ENCODE data around the gene DNAAF3. TPM values are rescaled to one million over a fixed set of nuclear protein-coding genes. Genes with fewer than 3 reads are reported as not detected.

DNAAF3 gene
- total RNA-seq: 1.2 and 1.5 TPM in 2 replicates

GRCh38 chr19:55166530-55167268 is at the start of gene DNAAF3:
Gene DNAAF3, minus strand, starts transcription at chr19:55166613. Its CDS starts 200 bp downstream, at chr19:55166413.

GRCh38 chr19:55208880-55209692 is 42.7 kb upstream of the DNAAF3 start, which contains the start of gene PTPRH:
Gene PTPRH, minus strand, starts transcription at chr19:55209501. Its CDS starts 68 bp downstream, at chr19:55209433.

GRCh38 chr19:55179606-55180484 is 13.4 kb upstream of the DNAAF3 start, which contains the start of gene SYT5:
Gene SYT5, minus strand, starts transcription at chr19:55180289. Its CDS starts 1,248 bp downstream, at chr19:55179041.

GRCh38 chr19:55157064-55157908 is 9.1 kb downstream of the DNAAF3 start, which contains the start of gene TNNI3:
Gene TNNI3, minus strand, starts transcription at chr19:55157732. Its CDS starts 143 bp downstream, at chr19:55157589.

GRCh38 chr19:55149078-55150003 is 17.1 kb downstream of the DNAAF3 start, which contains the start of gene TNNT1:
Gene TNNT1, minus strand, starts transcription at chr19:55149206. Its CDS starts 2,049 bp downstream, at chr19:55147157.

GRCh38 chr19:55116859-55117662 is 49.4 kb downstream of the DNAAF3 start, which contains the start of gene PPP1R12C:
Gene PPP1R12C, minus strand, starts transcription at chr19:55117637. Its CDS starts 94 bp downstream, at chr19:55117543.

Other genes starting within 250 kb of the DNAAF3 start
- not detected in 2 replicates for gene NLRP7, start 219.1 kb downstream of the DNAAF3 start, total RNA-seq
- 14.3 and 23.1 TPM in 2 replicates for gene NLRP2, start 200.2 kb downstream of the DNAAF3 start, total RNA-seq
- gene GP6, start 128.3 kb downstream of the DNAAF3 start, total RNA-seq: not detected in 2 replicates
- gene RDH13, start 103.5 kb downstream of the DNAAF3 start, total RNA-seq: 21.7 and 37.1 TPM in 2 replicates
- 92.1 and 125 TPM in 2 replicates for gene EPS8L1, start 90.7 kb downstream of the DNAAF3 start, total RNA-seq
- 18.1 and 26.5 TPM in 2 replicates for gene PPP1R12C, start 49.0 kb downstream of the DNAAF3 start, total RNA-seq
- gene TNNT1, start 17.4 kb downstream of the DNAAF3 start, total RNA-seq: 79.9 and 106 TPM in 2 replicates
- gene TNNI3, start 8.9 kb downstream of the DNAAF3 start, total RNA-seq: 0.72 and 2.1 TPM in 2 replicates
- 0.72 and 1.3 TPM in 2 replicates for gene SYT5, start 13.7 kb upstream of the DNAAF3 start, total RNA-seq
- 1.7 and 3.0 TPM in 2 replicates for gene PTPRH, start 42.9 kb upstream of the DNAAF3 start, total RNA-seq
- 0.21 and 0.24 TPM in 2 replicates for gene TMEM86B, start 62.1 kb upstream of the DNAAF3 start, total RNA-seq
- gene PPP6R1, start 92.4 kb upstream of the DNAAF3 start, total RNA-seq: 17.9 and 22.7 TPM in 2 replicates
- 37.1 and 43.1 TPM in 2 replicates for gene HSPBP1, start 113.5 kb upstream of the DNAAF3 start, total RNA-seq
- gene BRSK1, start 117.4 kb upstream of the DNAAF3 start, total RNA-seq: 0.21 and 0.48 TPM in 2 replicates
- not detected in 2 replicates for gene TMEM150B, start 158.7 kb upstream of the DNAAF3 start, total RNA-seq
- gene KMT5C, start 173.3 kb upstream of the DNAAF3 start, total RNA-seq: 6.4 and 10.6 TPM in 2 replicates
- gene COX6B2, start 188.1 kb upstream of the DNAAF3 start, total RNA-seq: 0.64 TPM in 1 of 2 replicates, not detected in the other
- not detected in 2 replicates for gene GARIN5B, start 196.6 kb upstream of the DNAAF3 start, total RNA-seq
- gene IL11, start 203.8 kb upstream of the DNAAF3 start, total RNA-seq: 1.7 and 15.9 TPM in 2 replicates
- gene TMEM190, start 210.2 kb upstream of the DNAAF3 start, total RNA-seq: 0.96 TPM in 1 of 2 replicates, not detected in the other
- gene TMEM238, start 217.7 kb upstream of the DNAAF3 start, total RNA-seq: 9.6 and 24.3 TPM in 2 replicates
- gene RPL28, start 219.3 kb upstream of the DNAAF3 start, total RNA-seq: 142 and 275 TPM in 2 replicates
- gene UBE2S, start 241.2 kb upstream of the DNAAF3 start, total RNA-seq: 18.5 and 42.2 TPM in 2 replicates